GM21737 (cell line): ENCODE data around the gene CDCA7.
"Not testable (repeated sequence)": the region's sequence is repeated elsewhere in the genome, so short reads cannot be mapped to it uniquely, and the experiment has no call there.

Experiments
- ATAC-seq: cut with Tn5 transposase; IDR thresholded peaks from one replicate; pipeline ENCODE4 v1.9.1; 2021; ENCODE audit warnings: mild to moderate bottlenecking, moderate library complexity; ENCODE audit not compliant: unreplicated experiment

CDCA7 gene

GRCh38 chr2:173354582-173355131, at the start of gene CDCA7:
CDCA7 (plus strand) TSS chr2:173354872; CDS start chr2:173354964, 92 bp downstream.
- ATAC-seq = peak; percentile 67

- no peak for ATAC-seq
These were observed 49.4 kb upstream of the CDCA7 start for GRCh38 chr2:173305303-173305702.

GRCh38 chr2:173307293-173307692, 47.4 kb upstream of the CDCA7 start:
- no peak for ATAC-seq

- not testable (repeated sequence) for ATAC-seq
These were observed 45.3 kb upstream of the CDCA7 start for GRCh38 chr2:173309370-173309769.

GRCh38 chr2:173311844-173312606, 42.6 kb upstream of the CDCA7 start:
- no peak for ATAC-seq

GRCh38 chr2:173323371-173323770, 31.3 kb upstream of the CDCA7 start:
- ATAC-seq = no peak

GRCh38 chr2:173326806-173327205, 27.9 kb upstream of the CDCA7 start:
- ATAC-seq = no peak

- no peak for ATAC-seq
These were observed 27.3 kb upstream of the CDCA7 start for GRCh38 chr2:173327421-173327820.

- not testable (repeated sequence) for ATAC-seq
These were observed 21.7 kb upstream of the CDCA7 start for GRCh38 chr2:173333003-173333402.

- no peak for ATAC-seq
These were observed 14.9 kb upstream of the CDCA7 start for GRCh38 chr2:173339807-173340206.

GRCh38 chr2:173343921-173344320, 10.8 kb upstream of the CDCA7 start:
- no peak for ATAC-seq

GRCh38 chr2:173346035-173346434, 8.6 kb upstream of the CDCA7 start:
- ATAC-seq = no peak

- no peak for ATAC-seq
These were observed 7.1 kb upstream of the CDCA7 start for GRCh38 chr2:173347305-173348168.

- no peak for ATAC-seq
These were observed 5.4 kb upstream of the CDCA7 start for GRCh38 chr2:173349287-173349686.

- ATAC-seq = no peak
These were observed 4.3 kb upstream of the CDCA7 start for GRCh38 chr2:173350383-173350782.

- ATAC-seq = no peak
These were observed 2.8 kb upstream of the CDCA7 start for GRCh38 chr2:173351879-173352278.

- ATAC-seq = no peak
These were observed 1.1 kb upstream of the CDCA7 start for GRCh38 chr2:173353556-173353955.

- ATAC-seq = peak; percentile 52
These were observed 545 bp upstream of the CDCA7 start for GRCh38 chr2:173354073-173354581.

GRCh38 chr2:173355132-173355865, 627 bp downstream of the CDCA7 start:
- peak; percentile 31 for ATAC-seq

GRCh38 chr2:173355866-173356508, 1.3 kb downstream of the CDCA7 start:
- no peak for ATAC-seq
